Nephron progenitor cell (in vitro differentiated cells): ENCODE data around the gene STAC2.

ENCODE experiments used
- DNase-seq: peaks from one replicate; pipeline ENCODE4 v3.0.0; 2021
- H3K27ac Mint-ChIP-seq: 2 replicates; pipeline ENCODE4 v1.8.0; 2021; ENCODE audit warnings: mild to moderate bottlenecking, moderate library complexity, mixed read lengths
- H3K27me3 Mint-ChIP-seq: 2 replicates; pipeline ENCODE4 v1.8.0; 2021; ENCODE audit warnings: mild to moderate bottlenecking, low read depth, mixed read lengths; ENCODE audit not compliant: poor library complexity
- H3K36me3 Mint-ChIP-seq: 2 replicates; pipeline ENCODE4 v1.8.0; 2021; ENCODE audit warnings: low read depth, mixed read lengths
- H3K4me1 Mint-ChIP-seq: 2 replicates; pipeline ENCODE4 v1.8.0; 2021; ENCODE audit warnings: mixed read lengths
- H3K4me3 Mint-ChIP-seq: 2 replicates; pipeline ENCODE4 v1.8.0; 2021; ENCODE audit warnings: mild to moderate bottlenecking, moderate library complexity, mixed read lengths
- H3K9me3 Mint-ChIP-seq: 2 replicates; pipeline ENCODE4 v1.8.0; 2021; ENCODE audit warnings: mild to moderate bottlenecking, moderate library complexity, mixed read lengths
- CTCF ChIP-seq: fragments of 200-600 bp; sonication (generic); IDR thresholded peaks from 2 replicates; pipeline ENCODE4 v1.5.0; 2021; ENCODE audit warnings: antibody characterized with exemption

The STAC2 gene

GRCh38 chr17:39217734-39218369 lies 7.9 kb downstream of the STAC2 start:
- TF ChIP-seq CTCF = no peak
- H3K27me3 Mint-ChIP-seq = peaks cover 89% of the 10 kb centered on the region
- H3K27ac Mint-ChIP-seq = no peak overlapping the region

GRCh38 chr17:39213852-39214251 lies 11.9 kb downstream of the STAC2 start:
- Mint-ChIP-seq H3K4me3 (no peak overlapping the region), H3K36me3 (no peaks in the 10 kb centered on the region), H3K9me3 (no peaks in the 10 kb centered on the region), H3K27ac (no peak overlapping the region), H3K4me1 (peaks cover 15% of the 10 kb centered on the region), H3K27me3 (peaks cover 90% of the 10 kb centered on the region)
- no peak for TF ChIP-seq CTCF
- no peak for DNase-seq

More at GRCh38 chr17:39217734-39218369, 7.9 kb downstream of the STAC2 start:
- Mint-ChIP-seq H3K36me3 (no peaks in the 10 kb centered on the region), H3K4me1 (peaks cover 10% of the 10 kb centered on the region), H3K4me3 (no peak overlapping the region), H3K9me3 (no peaks in the 10 kb centered on the region)
- no peak for DNase-seq

DNA sequence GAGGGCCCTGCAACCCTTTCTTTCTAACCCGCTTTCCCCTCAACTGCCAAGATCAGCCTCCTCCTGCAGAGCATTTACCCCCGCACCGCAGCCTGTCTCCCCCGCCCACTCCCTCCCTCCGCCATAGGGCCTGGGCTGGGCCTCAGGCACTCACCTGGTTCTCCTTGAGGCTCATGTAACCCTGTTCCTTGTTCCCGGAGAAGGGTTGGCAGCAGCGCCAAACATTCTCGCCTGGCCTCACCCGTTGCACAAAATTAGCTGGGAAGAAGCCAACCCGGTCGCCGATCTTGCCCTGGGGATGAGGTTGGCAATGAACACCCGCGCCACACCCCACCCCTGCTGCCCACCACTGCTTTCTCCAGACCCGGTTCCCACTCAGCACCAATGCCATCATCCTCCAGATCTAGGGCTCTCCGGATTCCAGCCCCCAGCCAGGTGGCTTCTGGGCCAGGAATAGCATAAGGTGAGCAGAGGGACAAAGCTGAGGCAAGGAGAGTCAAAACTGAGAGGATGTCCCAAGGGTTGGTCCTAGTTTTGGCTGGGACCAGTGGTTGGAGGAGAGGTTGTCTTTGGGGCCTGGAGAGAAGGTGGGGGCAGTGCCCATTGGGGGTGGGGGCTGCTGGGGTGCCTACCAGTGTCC lies 12.8 kb downstream of the STAC2 start:
- Mint-ChIP-seq H3K27ac (no peak overlapping the region), H3K36me3 (no peaks in the 10 kb centered on the region)

GRCh38 chr17:39212195-39212810 lies 13.4 kb downstream of the STAC2 start:
- peaks cover 81% of the 10 kb centered on the region for H3K27me3 Mint-ChIP-seq

More for the DNA sequence above, 12.8 kb downstream of the STAC2 start:
- Mint-ChIP-seq H3K27me3 (peaks cover 87% of the 10 kb centered on the region), H3K4me3 (no peak overlapping the region), H3K9me3 (no peaks in the 10 kb centered on the region), H3K4me1 (peaks cover 24% of the 10 kb centered on the region)
- no peak for TF ChIP-seq CTCF
- DNase-seq = no peak

GRCh38 chr17:39210093-39210434 lies 15.7 kb downstream of the STAC2 start:
- H3K4me3 Mint-ChIP-seq = peak overlapping the region; percentile 72
- H3K9me3 Mint-ChIP-seq = no peaks in the 10 kb centered on the region
- peaks cover 39% of the 10 kb centered on the region for H3K4me1 Mint-ChIP-seq
- no peak for TF ChIP-seq CTCF
- peaks cover 1% of the 10 kb centered on the region for H3K36me3 Mint-ChIP-seq
- no peak for DNase-seq
- H3K27me3 Mint-ChIP-seq = peaks cover 65% of the 10 kb centered on the region
- H3K27ac Mint-ChIP-seq = no peak overlapping the region

More at GRCh38 chr17:39212195-39212810, 13.4 kb downstream of the STAC2 start:
- Mint-ChIP-seq H3K4me1 (peaks cover 29% of the 10 kb centered on the region), H3K4me3 (no peak overlapping the region), H3K36me3 (no peaks in the 10 kb centered on the region), H3K9me3 (no peaks in the 10 kb centered on the region), H3K27ac (no peak overlapping the region)
- DNase-seq = no peak
- TF ChIP-seq CTCF = no peak
